Measurements from ENCODE around the gene KDM5B. TPM values are rescaled to one million over a fixed set of nuclear protein-coding genes. Genes with fewer than 3 reads are reported as not detected.

The KDM5B gene
- total and polyA plus RNA-seq, 2 donors from 2014 or later, result 10.7 to 55.5 TPM

- H3K9ac ChIP-seq (ENCODE audit: low read length in 3 of 3), result no peak overlapping the region
- peaks cover 0 to 7% (median 0%) of the 10 kb centered on the region in 3 donors for H3K9me3 ChIP-seq (ENCODE audit: control insufficient read depth in 2 of 3, insufficient read depth in 1 of 3, low read length in 3 of 3)
- FAIRE-seq, result no peak
- H3K27me3 ChIP-seq (ENCODE audit: control insufficient read depth, insufficient read depth, low read length), result no peaks in the 10 kb centered on the region
- intact Hi-C loops (cut with DNase I), result no loop called here
- no peak overlapping the region for H3K27ac ChIP-seq (ENCODE audit: low read depth in 2 of 2, low read length in 2 of 2)
- no peak overlapping the region for H3K4me3 ChIP-seq (ENCODE audit: low read length in 3 of 3)
- TF ChIP-seq CTCF (IDR thresholded peaks at IDR 0.05; ENCODE audit: borderline replicate concordance, extremely low read depth, insufficient read depth), result no peak
- no peaks in the 10 kb centered on the region for H3K36me3 ChIP-seq (ENCODE audit: control insufficient read depth in 2 of 3, insufficient read depth in 3 of 3, low read length in 3 of 3)
- H3K4me1 ChIP-seq (ENCODE audit: control insufficient read depth in 2 of 3, insufficient read depth in 2 of 3, low read depth in 1 of 3, low read length in 3 of 3), result no peaks in the 10 kb centered on the region
- DNase-seq, result no peak
Observed at GRCh38 chr1:202677433-202677832, 130.8 kb downstream of the KDM5B start.

Other genes starting within 250 kb of the KDM5B start
- gene SYT2, start 98.0 kb downstream of the KDM5B start, total RNA-seq, result 0.19 TPM
- 0.15 TPM for gene SYT2, start 98.0 kb downstream of the KDM5B start, polyA plus RNA-seq (ENCODE audit: insufficient read depth, low read depth, low replicate concordance)
- 2.0 TPM for gene PCAT6, start 2.5 kb upstream of the KDM5B start, total RNA-seq
- 5.8 TPM for gene PCAT6, start 2.5 kb upstream of the KDM5B start, polyA plus RNA-seq (ENCODE audit: insufficient read depth, low read depth, low replicate concordance)
- 8.7 TPM for gene RABIF, start 80.7 kb upstream of the KDM5B start, total RNA-seq
- gene RABIF, start 80.7 kb upstream of the KDM5B start, polyA plus RNA-seq (ENCODE audit: insufficient read depth, low read depth, low replicate concordance), result 9.4 TPM
- 28.2 TPM for gene KLHL12, start 118.8 kb upstream of the KDM5B start, total RNA-seq
- 27.5 TPM for gene KLHL12, start 118.8 kb upstream of the KDM5B start, polyA plus RNA-seq (ENCODE audit: insufficient read depth, low read depth, low replicate concordance)
- 66.8 TPM for gene ADIPOR1, start 149.9 kb upstream of the KDM5B start, total RNA-seq
- 70.0 TPM for gene ADIPOR1, start 149.9 kb upstream of the KDM5B start, polyA plus RNA-seq (ENCODE audit: insufficient read depth, low read depth, low replicate concordance)
- 52.7 TPM for gene CYB5R1, start 158.8 kb upstream of the KDM5B start, total RNA-seq
- gene CYB5R1, start 158.8 kb upstream of the KDM5B start, polyA plus RNA-seq (ENCODE audit: insufficient read depth, low read depth, low replicate concordance), result 94.8 TPM
- 47.9 TPM for gene TMEM183A, start 199.0 kb upstream of the KDM5B start, total RNA-seq
- 47.5 TPM for gene TMEM183A, start 199.0 kb upstream of the KDM5B start, polyA plus RNA-seq (ENCODE audit: insufficient read depth, low read depth, low replicate concordance)
- 1.7 TPM for gene PPFIA4, start 218.1 kb upstream of the KDM5B start, total RNA-seq
- gene PPFIA4, start 218.1 kb upstream of the KDM5B start, polyA plus RNA-seq (ENCODE audit: insufficient read depth, low read depth, low replicate concordance), result 5.2 TPM

All from kidney (tissue), 14 donors.